Measurements from ENCODE around the gene TEX9. TPM values are rescaled to one million over a fixed set of nuclear protein-coding genes. Genes with fewer than 3 reads are reported as not detected.

Gene TEX9
- polyA plus RNA-seq, 1 donor (not counting 4 experiments of a cell fraction or from before 2014, with no cell fraction given): 3.4 TPM

GRCh38 chr15:56343879-56344278 is 21.3 kb upstream of the TEX9 start:
- peaks cover 41% of the 10 kb centered on the region for H3K4me1 ChIP-seq (ENCODE audit: control insufficient read depth, extremely low read depth, insufficient read depth, low read length)

GRCh38 chr15:56344336-56344735 is 20.9 kb upstream of the TEX9 start:
- TF ChIP-seq CTCF (optimal IDR thresholded peaks at IDR 0.05 in 1 of 3, IDR thresholded peaks at IDR 0.05 in 1 of 3, conservative IDR thresholded peaks at IDR 0.05 in 1 of 3; ENCODE audit: extremely low read depth in 1 of 3, insufficient read depth in 2 of 3, low read length in 3 of 3): no peak
- no peak for TF ChIP-seq EZH2 (IDR thresholded peaks at IDR 0.05; ENCODE audit: low read length)
- no peaks in the 10 kb centered on the region for H4K20me1 ChIP-seq (ENCODE audit: control insufficient read depth, extremely low read depth, insufficient read depth, low read length)
- H3K4me1 ChIP-seq (ENCODE audit: control insufficient read depth, extremely low read depth, insufficient read depth, low read length): peaks cover 41% of the 10 kb centered on the region
- DNase-seq (ENCODE audit: low read depth, low spot score) (no peak), FAIRE-seq (no peak)
- no peak overlapping the region for H3K9ac ChIP-seq (ENCODE audit: control insufficient read depth, extremely low read depth, insufficient read depth, low read length)
- H3K36me3 ChIP-seq (ENCODE audit: control insufficient read depth in 2 of 2, extremely low read depth in 1 of 2, insufficient read depth in 2 of 2, low read length in 2 of 2): no peaks in the 10 kb centered on the region
- H3K27ac ChIP-seq (ENCODE audit: control insufficient read depth, insufficient read depth, low read length): no peak overlapping the region
- H3K27me3 ChIP-seq (ENCODE audit: control insufficient read depth, extremely low read depth, insufficient read depth, low read length): no peaks in the 10 kb centered on the region
- H3K79me2 ChIP-seq (ENCODE audit: control insufficient read depth, insufficient read depth, low read length): no peaks in the 10 kb centered on the region
- H3K4me3 ChIP-seq (ENCODE audit: control insufficient read depth in 2 of 3, extremely low read depth in 1 of 3, insufficient read depth in 2 of 3, low read depth in 1 of 3, low read length in 3 of 3): no peak overlapping the region
- H3K4me2 ChIP-seq (ENCODE audit: control insufficient read depth, extremely low read depth, insufficient read depth, low read depth, low read length): no peak overlapping the region
- H3K9me3 ChIP-seq (ENCODE audit: control insufficient read depth, low read depth, low read length): no peaks in the 10 kb centered on the region
- no peaks in the 10 kb centered on the region for H3K9me1 ChIP-seq (ENCODE audit: control insufficient read depth, extremely low read depth, insufficient read depth, low read length)
- dilution Hi-C loops (cut with MboI; ENCODE audit: extremely low pct_ligation_motif_present, low sequenced_read_pairs): no loop called here
- H2AFZ ChIP-seq (ENCODE audit: control insufficient read depth, low read length): no peak overlapping the region

More at GRCh38 chr15:56343879-56344278, 21.3 kb upstream of the TEX9 start:
- Histone ChIP-seq H3K9me1 (ENCODE audit: control insufficient read depth, extremely low read depth, insufficient read depth, low read length) (no peaks in the 10 kb centered on the region), H3K27ac (ENCODE audit: control insufficient read depth, insufficient read depth, low read length) (no peak overlapping the region), H3K27me3 (ENCODE audit: control insufficient read depth, extremely low read depth, insufficient read depth, low read length) (no peaks in the 10 kb centered on the region), H3K79me2 (ENCODE audit: control insufficient read depth, insufficient read depth, low read length) (no peaks in the 10 kb centered on the region), H3K4me3 (ENCODE audit: control insufficient read depth in 2 of 3, extremely low read depth in 1 of 3, insufficient read depth in 2 of 3, low read depth in 1 of 3, low read length in 3 of 3) (no peak overlapping the region), H4K20me1 (ENCODE audit: control insufficient read depth, extremely low read depth, insufficient read depth, low read length) (no peaks in the 10 kb centered on the region), H3K36me3 (ENCODE audit: control insufficient read depth in 2 of 2, extremely low read depth in 1 of 2, insufficient read depth in 2 of 2, low read length in 2 of 2) (no peaks in the 10 kb centered on the region), H3K9ac (ENCODE audit: control insufficient read depth, extremely low read depth, insufficient read depth, low read length) (no peak overlapping the region), H3K9me3 (ENCODE audit: control insufficient read depth, low read depth, low read length) (no peaks in the 10 kb centered on the region), H2AFZ (ENCODE audit: control insufficient read depth, low read length) (no peak overlapping the region), H3K4me2 (ENCODE audit: control insufficient read depth, extremely low read depth, insufficient read depth, low read depth, low read length) (no peak overlapping the region)
- FAIRE-seq: no peak
- dilution Hi-C loops (cut with MboI; ENCODE audit: extremely low pct_ligation_motif_present, low sequenced_read_pairs): no loop called here
- no peak for DNase-seq (ENCODE audit: low read depth, low spot score)
- TF ChIP-seq CTCF (optimal IDR thresholded peaks at IDR 0.05 in 1 of 3, IDR thresholded peaks at IDR 0.05 in 1 of 3, conservative IDR thresholded peaks at IDR 0.05 in 1 of 3; ENCODE audit: extremely low read depth in 1 of 3, insufficient read depth in 2 of 3, low read length in 3 of 3): no peak
- no peak for TF ChIP-seq EZH2 (IDR thresholded peaks at IDR 0.05; ENCODE audit: low read length)
